GM20000 (cell line): Measurements from ENCODE around the gene SLC4A11.

Source experiments
- DNase-seq: peaks from one replicate; pipeline ENCODE4 v3.0.0; 2012; ENCODE audit warnings: low spot score
- TF ChIP-seq, protein P1 (sequence below): IDR thresholded peaks from 2 replicates; pipeline ENCODE4 v1.5.1; 2012; ENCODE audit warnings: mild to moderate bottlenecking, control low read depth; ENCODE audit errors: extremely low read depth, missing control alignments

The SLC4A11 gene

GRCh38 chr20:3208786-3209256 is 30.2 kb downstream of the SLC4A11 start:
- TF ChIP-seq, protein P1, sequence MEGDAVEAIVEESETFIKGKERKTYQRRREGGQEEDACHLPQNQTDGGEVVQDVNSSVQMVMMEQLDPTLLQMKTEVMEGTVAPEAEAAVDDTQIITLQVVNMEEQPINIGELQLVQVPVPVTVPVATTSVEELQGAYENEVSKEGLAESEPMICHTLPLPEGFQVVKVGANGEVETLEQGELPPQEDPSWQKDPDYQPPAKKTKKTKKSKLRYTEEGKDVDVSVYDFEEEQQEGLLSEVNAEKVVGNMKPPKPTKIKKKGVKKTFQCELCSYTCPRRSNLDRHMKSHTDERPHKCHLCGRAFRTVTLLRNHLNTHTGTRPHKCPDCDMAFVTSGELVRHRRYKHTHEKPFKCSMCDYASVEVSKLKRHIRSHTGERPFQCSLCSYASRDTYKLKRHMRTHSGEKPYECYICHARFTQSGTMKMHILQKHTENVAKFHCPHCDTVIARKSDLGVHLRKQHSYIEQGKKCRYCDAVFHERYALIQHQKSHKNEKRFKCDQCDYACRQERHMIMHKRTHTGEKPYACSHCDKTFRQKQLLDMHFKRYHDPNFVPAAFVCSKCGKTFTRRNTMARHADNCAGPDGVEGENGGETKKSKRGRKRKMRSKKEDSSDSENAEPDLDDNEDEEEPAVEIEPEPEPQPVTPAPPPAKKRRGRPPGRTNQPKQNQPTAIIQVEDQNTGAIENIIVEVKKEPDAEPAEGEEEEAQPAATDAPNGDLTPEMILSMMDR, result no peak
- no peak for DNase-seq

- DNase-seq, result peak; percentile 95
- TF ChIP-seq, protein P1, result no peak
Observed at GRCh38 chr20:3204124-3204794, 34.7 kb downstream of the SLC4A11 start, which contains the start of gene DDRGK1. DDRGK1 (minus strand) TSS chr20:3204682; CDS start chr20:3204627, 55 bp downstream.

GRCh38 chr20:3203315-3204123 is 35.5 kb downstream of the SLC4A11 start:
- TF ChIP-seq, protein P1, result no peak
- peak; percentile 74 for DNase-seq

GRCh38 chr20:3202965-3203314 is 36.0 kb downstream of the SLC4A11 start:
- TF ChIP-seq, protein P1, result no peak
- DNase-seq, result no peak

DNA sequence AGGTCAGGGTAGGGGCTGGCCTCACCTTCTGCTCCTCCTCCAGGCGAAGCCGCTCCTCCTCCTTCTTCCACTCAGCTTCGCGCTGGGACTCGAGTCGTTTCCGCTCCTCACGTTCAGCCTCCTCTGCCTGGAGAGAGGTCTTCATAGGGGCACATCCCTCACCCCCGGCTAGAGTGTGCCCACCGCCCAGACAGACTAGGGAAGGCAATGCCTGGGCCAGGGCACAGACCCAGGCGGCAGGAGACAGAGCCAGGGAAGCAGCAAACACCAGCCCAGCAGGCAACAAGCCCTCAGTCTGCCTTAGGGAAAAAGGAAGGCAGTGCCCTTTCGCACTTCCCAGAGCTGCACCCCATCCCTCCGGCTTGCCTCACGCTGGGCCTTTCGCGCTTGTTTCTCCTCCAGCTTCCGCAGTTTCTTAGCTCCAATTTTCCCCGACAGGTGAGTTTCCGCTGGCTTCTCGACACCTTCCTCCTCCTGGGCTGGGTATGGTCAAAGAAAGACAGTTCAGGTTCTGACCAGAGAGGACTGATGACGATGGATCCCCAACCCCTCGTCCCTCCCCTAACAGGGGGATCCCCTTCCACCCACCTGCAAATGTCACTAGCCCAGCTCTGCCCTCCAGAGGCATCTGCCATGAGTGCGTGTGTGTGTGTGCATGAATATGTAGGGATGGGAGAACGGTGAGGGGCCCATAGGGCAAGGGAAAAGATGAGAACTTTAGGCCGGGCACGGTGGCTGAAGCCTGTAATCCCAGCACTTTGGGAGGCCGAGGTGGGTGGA is 38.8 kb downstream of the SLC4A11 start:
- DNase-seq, result peak; percentile 52
- TF ChIP-seq, protein P1, result peak; percentile 4

DNA sequence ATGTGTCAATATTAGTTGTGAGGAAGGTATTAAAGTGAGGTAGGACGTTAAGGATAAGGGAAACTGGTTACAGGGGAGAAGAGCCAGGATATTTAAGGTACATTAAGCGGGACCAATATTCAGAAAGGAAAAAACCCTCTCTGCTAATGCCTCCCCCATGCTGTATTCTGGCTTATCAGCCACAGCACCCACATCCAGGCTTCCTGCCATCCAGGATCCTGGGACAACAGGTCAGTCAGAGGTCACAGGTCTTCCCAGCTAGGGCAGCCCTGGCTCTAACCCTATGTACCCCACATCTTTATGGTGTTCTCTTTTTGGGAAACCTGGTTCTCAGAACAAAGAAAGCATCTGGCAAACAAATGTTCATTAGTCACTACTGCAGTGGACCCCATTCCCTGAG is 39.8 kb downstream of the SLC4A11 start:
- DNase-seq, result no peak
- TF ChIP-seq, protein P1, result no peak
